ENCODE data around the gene ACER1.
"Not testable (repeated sequence)": the region's sequence is repeated elsewhere in the genome, so short reads cannot be mapped to it uniquely, and the experiment has no call there.

ACER1 gene

GRCh38 chr19:6373096-6373812, 39.8 kb upstream of the ACER1 start:
- no peak for TF ChIP-seq CTCF (IDR thresholded peaks at IDR 0.05; ENCODE audit: low read depth, low read length, missing control alignments)
- DNase-seq (ENCODE audit: low read depth): peak; percentile 91
- peak overlapping the region; percentile 73 for H3K4me3 ChIP-seq (ENCODE audit: low read depth, low read length)
- in situ Hi-C loops (cut with HindIII; ENCODE audit: low sequenced_read_pairs): no loop called here

- peak within 1 kb of the TSS; percentile 73 for H3K4me3 ChIP-seq (ENCODE audit: low read depth, low read length)
- peak; percentile 100 for DNase-seq (ENCODE audit: low read depth)
- TF ChIP-seq CTCF (IDR thresholded peaks at IDR 0.05; ENCODE audit: low read depth, low read length, missing control alignments): no peak
- in situ Hi-C loops (cut with HindIII; ENCODE audit: low sequenced_read_pairs): no loop called here
Measured at GRCh38 chr19:6372594-6373095, 39.2 kb upstream of the ACER1 start, which contains the start of gene ALKBH7. Gene ALKBH7, plus strand, starts transcription at chr19:6372794. Its CDS starts 27 bp downstream, at chr19:6372821.

- no peak overlapping the region for H3K4me3 ChIP-seq (ENCODE audit: low read depth, low read length)
- in situ Hi-C loops (cut with HindIII; ENCODE audit: low sequenced_read_pairs): no loop called here
- TF ChIP-seq CTCF (IDR thresholded peaks at IDR 0.05; ENCODE audit: low read depth, low read length, missing control alignments): no peak
- no peak for DNase-seq (ENCODE audit: low read depth)
Measured at GRCh38 chr19:6364353-6364752, 30.9 kb upstream of the ACER1 start.

- H3K4me3 ChIP-seq (ENCODE audit: low read depth, low read length): peak overlapping the region; percentile 59
- in situ Hi-C loops (cut with HindIII; ENCODE audit: low sequenced_read_pairs): no loop called here
- no peak for DNase-seq (ENCODE audit: low read depth)
- no peak for TF ChIP-seq CTCF (IDR thresholded peaks at IDR 0.05; ENCODE audit: low read depth, low read length, missing control alignments)
Measured at GRCh38 chr19:6362351-6362801, 29.0 kb upstream of the ACER1 start.

- H3K4me3 ChIP-seq (ENCODE audit: low read depth, low read length): peak overlapping the region; percentile 59
- TF ChIP-seq CTCF (IDR thresholded peaks at IDR 0.05; ENCODE audit: low read depth, low read length, missing control alignments): no peak
- in situ Hi-C loops (cut with HindIII; ENCODE audit: low sequenced_read_pairs): no loop called here
- no peak for DNase-seq (ENCODE audit: low read depth)
Measured at GRCh38 chr19:6362027-6362350, 28.6 kb upstream of the ACER1 start.

- in situ Hi-C loops (cut with HindIII; ENCODE audit: low sequenced_read_pairs): not testable (repeated sequence)
- H3K4me3 ChIP-seq (ENCODE audit: low read depth, low read length): peak overlapping the region; percentile 59
Measured at GRCh38 chr19:6360857-6361216, 27.4 kb upstream of the ACER1 start.

GRCh38 chr19:6360445-6360844, 27.0 kb upstream of the ACER1 start:
- DNase-seq (ENCODE audit: low read depth); in situ Hi-C loops (cut with HindIII; ENCODE audit: low sequenced_read_pairs); H3K4me3 ChIP-seq (ENCODE audit: low read depth, low read length): not testable (repeated sequence)

More at GRCh38 chr19:6360857-6361216, 27.4 kb upstream of the ACER1 start:
- DNase-seq (ENCODE audit: low read depth): not testable (repeated sequence)

Data from astrocyte of the cerebellum (primary cell).